Measurements from ENCODE around the gene GRIN2A. TPM values are rescaled to one million over a fixed set of nuclear protein-coding genes. Genes with fewer than 3 reads are reported as not detected.

GRIN2A gene
- total RNA-seq, 4 donors from 2014 or later = 0.13 to 1.2 (median 0.30) TPM

- TF ChIP-seq CTCF (IDR thresholded peaks at IDR 0.05) = no peak
- DNase-seq (ENCODE audit: low spot score) = no peak
- no peak for ATAC-seq (ENCODE audit: low FRiP score)
These were observed 327.6 kb downstream of the GRIN2A start for GRCh38 chr16:9854675-9855074.

GRCh38 chr16:9852003-9852402 lies 330.2 kb downstream of the GRIN2A start:
- DNase-seq (ENCODE audit: low spot score) = no peak
- TF ChIP-seq CTCF (IDR thresholded peaks at IDR 0.05) = no peak
- ATAC-seq (ENCODE audit: low FRiP score) = no peak

GRCh38 chr16:9850817-9851216 lies 331.4 kb downstream of the GRIN2A start:
- no peak for ATAC-seq (ENCODE audit: low FRiP score)

GRCh38 chr16:9849697-9850245 lies 332.5 kb downstream of the GRIN2A start:
- DNase-seq (ENCODE audit: low spot score) (no peak), ATAC-seq (ENCODE audit: low FRiP score) (no peak)
- TF ChIP-seq CTCF (IDR thresholded peaks at IDR 0.05) = no peak

More at GRCh38 chr16:9850817-9851216, 331.4 kb downstream of the GRIN2A start:
- no peak for DNase-seq (ENCODE audit: low spot score)
- TF ChIP-seq CTCF (IDR thresholded peaks at IDR 0.05) = no peak

- no peak for ATAC-seq (ENCODE audit: low FRiP score)
- no peak for TF ChIP-seq CTCF (IDR thresholded peaks at IDR 0.05)
- no peak for DNase-seq (ENCODE audit: low spot score)
These were observed 335.1 kb downstream of the GRIN2A start for GRCh38 chr16:9847146-9847545.

- no peak for TF ChIP-seq CTCF (IDR thresholded peaks at IDR 0.05)
- ATAC-seq (ENCODE audit: low FRiP score) (no peak), DNase-seq (ENCODE audit: low spot score) (no peak)
These were observed 335.7 kb downstream of the GRIN2A start for GRCh38 chr16:9846362-9847099.

Measured in omental fat pad (tissue), 4 donors.